GM19328 (cell line): ENCODE results near the gene FSTL4.

Source experiments
- ATAC-seq: cut with Tn5 transposase; IDR thresholded peaks from one replicate; pipeline ENCODE4 v1.9.1; 2021; ENCODE audit warnings: mild to moderate bottlenecking, moderate library complexity; ENCODE audit not compliant: unreplicated experiment

FSTL4 gene

DNA sequence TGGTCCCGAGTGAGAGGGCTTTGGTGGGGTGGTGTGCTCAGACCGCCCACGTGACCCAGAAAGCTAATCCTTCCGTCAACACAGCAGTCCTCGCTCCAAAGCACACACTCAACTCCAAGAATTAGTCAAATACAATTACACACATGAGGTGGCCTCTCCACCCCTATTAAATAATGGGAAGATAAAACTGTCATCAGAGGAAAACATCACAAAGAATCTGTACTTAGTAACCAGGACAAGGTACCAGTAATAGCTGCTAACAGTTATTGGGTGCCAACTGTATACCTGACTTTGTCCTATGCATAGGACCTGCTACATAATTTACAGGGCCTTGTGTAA, 337.8 kb downstream of the FSTL4 start:
- ATAC-seq, result no peak

DNA sequence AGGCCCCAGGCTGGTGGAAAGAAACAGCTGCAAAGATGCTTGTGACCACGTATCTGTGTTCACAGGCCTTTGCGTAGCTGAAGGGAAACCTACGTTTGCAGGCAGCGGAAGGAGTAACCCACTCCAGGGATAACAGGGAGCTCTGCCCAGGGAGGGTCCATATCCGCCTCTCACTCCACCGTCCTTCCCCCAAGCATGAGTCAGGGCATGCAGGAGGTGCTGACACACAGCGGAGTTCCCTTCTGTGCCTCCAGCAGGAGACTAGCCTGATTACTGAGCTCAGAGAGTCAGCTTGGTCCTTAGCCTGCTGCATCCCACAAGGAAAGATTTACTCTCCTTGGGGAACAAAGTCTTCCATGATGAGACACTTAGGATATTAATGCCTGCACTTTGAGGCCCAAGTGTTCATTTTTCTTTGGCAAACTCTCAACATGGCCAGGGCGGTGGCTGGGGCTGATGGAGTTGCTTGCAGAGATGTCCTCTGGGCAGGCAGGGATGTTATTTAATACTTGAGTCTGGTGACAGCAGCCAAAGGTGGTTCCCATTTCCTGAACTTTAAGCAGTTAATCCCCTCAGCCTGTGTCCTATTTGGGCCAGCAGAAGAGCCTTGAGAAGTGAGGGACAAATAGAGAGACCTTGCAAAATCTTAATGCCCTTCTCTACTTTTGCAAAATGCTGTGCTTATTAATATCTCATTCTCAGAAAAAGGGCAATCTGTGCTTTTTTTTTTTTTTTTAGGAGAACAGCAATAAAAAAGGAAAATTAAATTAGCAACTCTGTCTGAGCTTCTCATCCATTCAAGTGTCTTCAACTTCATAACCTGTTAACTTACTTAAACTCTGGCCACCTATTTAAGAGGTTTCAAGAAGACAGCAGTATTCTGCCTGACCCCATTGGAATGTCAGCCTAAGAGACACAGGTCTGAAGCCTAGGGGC, 338.4 kb downstream of the FSTL4 start:
- ATAC-seq, result no peak

DNA sequence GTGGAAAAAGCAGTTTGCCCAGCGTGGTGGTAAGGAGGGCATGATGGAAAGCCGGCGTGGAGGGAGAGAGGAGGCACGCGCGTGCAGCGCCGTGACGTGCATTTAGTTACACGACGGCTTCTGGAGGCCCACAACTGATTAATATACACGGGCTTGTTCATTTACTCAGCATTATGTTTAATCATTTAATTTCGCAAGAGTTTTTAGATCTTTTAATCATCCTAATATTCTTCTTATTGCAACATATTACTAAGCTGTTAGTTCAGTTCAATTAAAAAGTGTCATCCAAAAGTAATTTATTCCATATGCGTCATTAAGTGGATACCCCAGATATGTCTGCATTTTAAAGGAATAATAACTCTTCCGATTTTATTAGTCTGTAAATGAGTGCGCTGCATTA, 340.0 kb downstream of the FSTL4 start:
- ATAC-seq, result no peak

- no peak for ATAC-seq
Measured at GRCh38 chr5:133271606-133272005, 340.7 kb downstream of the FSTL4 start.

- ATAC-seq, result no peak
Measured at GRCh38 chr5:133269691-133270090, 342.6 kb downstream of the FSTL4 start.

GRCh38 chr5:133267601-133268000, 344.7 kb downstream of the FSTL4 start:
- no peak for ATAC-seq

GRCh38 chr5:133266966-133267365, 345.4 kb downstream of the FSTL4 start:
- no peak for ATAC-seq

GRCh38 chr5:133266527-133266878, 345.8 kb downstream of the FSTL4 start:
- no peak for ATAC-seq

DNA sequence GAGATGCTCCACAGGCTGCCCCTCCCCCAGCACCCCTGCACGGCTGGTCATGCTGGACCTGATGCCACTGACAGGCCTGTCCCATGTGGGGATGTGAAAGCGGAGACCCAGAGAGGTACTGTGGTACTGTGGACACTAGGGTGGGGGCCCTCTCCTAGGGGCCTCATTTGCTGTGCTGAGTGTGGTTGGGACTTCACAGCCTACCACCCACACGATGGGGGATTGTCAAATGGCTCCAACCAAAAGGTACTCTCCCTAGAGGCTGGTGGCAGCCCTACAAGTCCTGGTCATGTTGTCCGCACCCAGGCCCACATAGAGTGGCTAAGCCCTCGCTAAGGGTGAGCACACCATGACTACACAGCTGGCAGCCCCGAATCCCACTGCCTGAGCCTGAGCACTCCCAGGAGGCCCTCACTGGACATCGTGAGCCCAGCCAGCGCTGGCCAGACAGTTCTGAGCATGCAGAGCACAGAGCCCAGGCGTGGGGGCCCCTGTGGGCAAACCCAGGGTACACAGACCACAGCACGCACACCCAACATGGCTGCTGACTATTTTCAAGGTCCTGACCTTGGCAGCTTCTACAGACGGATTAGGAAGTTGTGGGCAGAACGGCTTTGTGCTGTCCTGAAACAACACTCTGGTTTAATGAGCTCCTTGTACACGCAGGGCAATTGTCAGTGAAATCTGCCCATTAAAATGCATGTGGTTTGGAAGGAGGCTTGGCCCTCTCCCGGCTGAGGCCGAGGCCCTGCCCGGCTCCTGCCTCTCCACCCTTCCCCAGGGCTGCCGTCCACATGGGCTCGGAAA, 346.4 kb downstream of the FSTL4 start:
- no peak for ATAC-seq

GRCh38 chr5:133265257-133265656, 347.1 kb downstream of the FSTL4 start:
- no peak for ATAC-seq

- no peak for ATAC-seq
Measured at GRCh38 chr5:133262690-133263089, 349.7 kb downstream of the FSTL4 start.

- no peak for ATAC-seq
Measured at GRCh38 chr5:133261993-133262392, 350.3 kb downstream of the FSTL4 start.

GRCh38 chr5:133260715-133261114, 351.6 kb downstream of the FSTL4 start:
- no peak for ATAC-seq

DNA sequence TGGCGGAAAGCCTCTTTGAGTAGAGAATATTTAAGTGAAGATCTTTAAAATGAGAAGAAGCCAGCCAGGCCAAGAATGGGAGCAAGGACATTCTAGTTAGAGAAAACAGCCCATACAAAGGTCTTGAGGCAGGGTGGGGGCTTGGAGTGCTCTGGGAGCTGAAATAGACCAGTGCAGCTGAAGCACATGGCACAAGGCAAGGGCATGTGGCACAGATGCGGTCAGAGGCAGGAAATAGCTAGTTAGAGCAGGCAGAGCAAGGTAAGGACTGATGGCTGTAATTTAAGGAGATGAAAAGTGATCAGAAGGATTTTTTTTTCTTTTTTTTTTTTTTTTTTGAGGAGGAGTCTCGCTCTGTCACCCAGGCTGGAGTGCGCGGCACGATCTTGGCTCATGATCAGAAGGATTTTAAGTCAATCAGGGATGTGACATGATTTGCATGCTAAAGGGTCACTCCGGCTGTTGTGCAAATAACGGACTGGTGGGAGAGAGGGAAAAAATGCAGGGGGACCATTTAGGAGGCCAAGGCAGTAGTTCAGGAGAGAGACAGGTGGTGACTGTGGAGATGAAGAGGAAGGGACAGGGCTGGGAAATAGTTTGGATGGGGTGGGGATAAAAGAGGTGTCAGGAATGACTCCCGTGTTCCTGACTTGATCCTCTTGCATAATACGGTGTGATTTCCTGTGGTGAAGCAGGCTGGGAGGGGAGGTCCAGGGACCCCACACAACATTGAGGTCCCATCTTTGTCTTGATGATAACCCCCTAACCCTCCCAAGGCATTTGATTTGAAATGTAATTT, 352.9 kb downstream of the FSTL4 start:
- no peak for ATAC-seq

DNA sequence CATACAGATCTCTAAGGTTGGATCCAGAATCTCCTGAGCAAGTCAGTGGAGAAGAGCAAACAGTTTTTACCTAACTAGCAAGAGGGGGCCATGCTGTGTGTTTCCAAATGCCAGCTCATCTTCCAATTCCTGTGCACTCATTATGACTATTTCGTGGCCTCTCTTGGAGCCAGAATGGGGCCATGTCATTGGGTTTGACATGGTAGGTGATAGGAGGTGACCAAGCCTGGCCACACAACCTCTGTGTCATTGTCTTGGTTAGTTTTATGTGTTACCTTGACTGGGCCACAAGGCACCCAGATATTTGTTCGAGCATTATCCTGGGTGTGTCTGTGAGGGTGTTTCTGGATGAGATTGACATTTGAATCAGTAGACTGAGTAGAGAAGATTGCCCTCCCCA, 354.4 kb downstream of the FSTL4 start:
- no peak for ATAC-seq

GRCh38 chr5:133256276-133256675, 356.1 kb downstream of the FSTL4 start:
- ATAC-seq, result no peak

DNA sequence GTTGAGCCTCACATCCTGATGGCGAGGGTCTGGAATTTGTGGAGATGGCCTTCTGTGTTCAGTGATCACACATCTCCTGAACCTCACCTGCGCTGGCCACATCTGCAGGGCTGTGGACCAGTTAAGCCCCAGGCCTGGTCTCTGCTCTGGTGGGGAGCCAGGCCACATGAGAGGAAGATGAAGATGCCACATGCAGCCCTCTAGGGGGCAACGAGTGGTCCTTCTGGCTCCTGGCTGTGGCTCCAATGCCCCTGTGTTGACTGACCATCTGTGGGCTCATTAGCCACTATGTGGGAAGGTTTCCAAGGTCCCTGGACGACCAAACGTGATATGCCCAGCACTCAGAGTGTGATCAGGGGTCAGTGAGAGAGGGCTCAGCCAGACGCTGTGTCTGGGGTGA, 357.5 kb downstream of the FSTL4 start:
- ATAC-seq, result no peak

DNA sequence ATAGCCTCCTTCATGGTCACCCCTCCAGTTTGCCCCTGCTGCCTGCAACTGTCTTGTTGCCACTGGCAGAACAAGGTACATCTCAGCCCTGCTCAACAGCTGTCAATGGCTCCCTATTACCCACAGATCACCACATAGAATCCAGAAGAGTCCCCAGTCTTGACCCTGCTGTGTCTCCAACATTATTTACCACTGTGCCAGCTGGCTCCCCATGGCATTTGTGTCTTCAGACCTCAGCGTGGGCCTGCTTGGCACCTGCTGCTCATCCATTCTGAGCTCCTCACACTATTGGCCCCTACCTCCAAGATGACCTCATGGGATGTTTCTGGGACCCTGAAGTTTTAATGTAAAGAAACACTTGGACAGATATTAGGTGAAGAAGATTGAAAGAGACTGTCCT, 358.7 kb downstream of the FSTL4 start:
- no peak for ATAC-seq

DNA sequence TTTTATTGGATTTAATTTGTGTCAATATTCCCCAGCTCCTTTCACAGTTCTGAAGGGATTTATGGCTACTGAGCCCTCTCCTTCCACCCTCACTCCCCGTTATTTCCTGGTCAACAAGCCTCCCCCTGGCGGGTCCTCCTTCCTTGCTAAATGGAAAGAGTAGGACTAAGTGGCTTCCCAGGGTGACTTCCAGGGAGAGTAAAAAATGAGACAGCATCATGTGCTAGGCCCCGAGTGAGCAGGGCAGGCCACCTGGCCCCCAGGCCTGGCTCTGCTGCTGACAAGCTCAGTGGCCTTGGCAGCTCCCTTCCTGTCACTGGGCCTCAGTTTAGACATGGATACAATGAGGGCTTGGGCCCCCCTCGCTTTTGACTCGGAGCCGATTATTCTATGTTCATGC, 359.3 kb downstream of the FSTL4 start:
- ATAC-seq, result no peak

- no peak for ATAC-seq
Measured at GRCh38 chr5:133252133-133252480, 360.2 kb downstream of the FSTL4 start.

GRCh38 chr5:133251296-133252132, 360.8 kb downstream of the FSTL4 start:
- no peak for ATAC-seq
